Tibial artery (tissue), 4 donors: Measurements from ENCODE around the gene C9orf72.

Experiments used
- DNase-seq, 2 donors: peaks; one replicate each; pipeline ENCODE4 v3.0.0-alpha.2; 2019
- H3K27ac ChIP-seq, 2 donors: fragments of 200-600 bp; sonication (generic) in 1 of 2; 1 replicate in 1 of 2; 2 replicates in 1 of 2; pipeline ENCODE4 v1.5.1; 2018 to 2019; ENCODE audit warnings: mild to moderate bottlenecking in 1 of 2
- H3K27me3 ChIP-seq, 2 donors: fragments of 200-600 bp; sonication (generic) in 1 of 2; one replicate each; pipeline versions ENCODE4 v1.5.1 to v1.6.0; 2016 to 2019
- H3K36me3 ChIP-seq, 3 donors: fragments of 200-600 bp; sonication (generic) in 2 of 3; one replicate each; pipeline ENCODE4 v1.5.1; 2016 to 2019; ENCODE audit warnings: mild to moderate bottlenecking in 2 of 3
- H3K4me1 ChIP-seq, 4 donors: fragments of 200-600 bp; sonication (generic) in 2 of 4; 1 replicate in 3 of 4; 2 replicates in 1 of 4; pipeline ENCODE4 v1.5.1; 2016 to 2019
- H3K4me3 ChIP-seq, 2 donors: fragments of 200-600 bp; sonication (generic) in 1 of 2; 1 replicate in 1 of 2; 2 replicates in 1 of 2; pipeline ENCODE4 v1.5.1; 2018 to 2019; ENCODE audit warnings: mild to moderate bottlenecking in 2 of 2
- H3K9me3 ChIP-seq, 3 donors: fragments of 200-600 bp; sonication (generic) in 1 of 3; one replicate each; pipeline ENCODE4 v1.5.1; 2016 to 2019
- CTCF ChIP-seq, 2 experiments: fragments of 200-600 bp in 1 of 2; fragments of 450-650 bp in 1 of 2; IDR thresholded peaks; one replicate each; pipeline ENCODE4 v1.5.1; 2017 to 2019; ENCODE audit warnings: antibody characterized with exemption in 2 of 2, mild to moderate bottlenecking in 1 of 2, moderate library complexity in 1 of 2
- intact Hi-C: fragments of 100-400 bp; cut with DNase I; formaldehyde crosslinking; loops from one replicate; pipeline ENCODE4 v1.15.0; 2023; ENCODE audit warnings: low total_unique reads

Gene C9orf72

DNA sequence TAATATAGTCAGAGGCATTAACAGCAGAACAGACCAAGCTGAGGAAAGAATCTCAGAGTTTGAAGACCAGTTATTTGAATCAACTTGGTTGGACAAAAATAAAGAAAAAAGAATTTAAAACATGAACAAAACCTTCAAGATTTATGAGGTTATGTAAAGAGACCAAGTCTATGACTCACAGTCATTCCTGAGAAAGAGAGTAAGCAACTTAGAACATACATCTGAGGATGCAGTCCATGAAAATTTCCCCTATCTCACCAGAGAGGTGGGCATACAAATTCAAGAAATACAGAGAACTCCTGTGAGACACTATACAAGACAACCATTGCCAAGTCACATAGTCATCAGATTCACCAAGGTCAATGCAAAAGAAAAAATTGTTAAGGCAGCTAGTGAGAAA is 17.4 kb upstream of the C9orf72 start:
- no peaks in the 10 kb centered on the region for H3K27me3 ChIP-seq
- DNase-seq = no peak
- no peaks in the 10 kb centered on the region for H3K4me1 ChIP-seq
- no peak overlapping the region for H3K4me3 ChIP-seq
- intact Hi-C loops = no loop called here
- H3K9me3 ChIP-seq = no peaks in the 10 kb centered on the region
- no peaks in the 10 kb centered on the region for H3K36me3 ChIP-seq
- no peak overlapping the region for H3K27ac ChIP-seq
- no peak for TF ChIP-seq CTCF (IDR thresholded peaks at IDR 0.05)

DNA sequence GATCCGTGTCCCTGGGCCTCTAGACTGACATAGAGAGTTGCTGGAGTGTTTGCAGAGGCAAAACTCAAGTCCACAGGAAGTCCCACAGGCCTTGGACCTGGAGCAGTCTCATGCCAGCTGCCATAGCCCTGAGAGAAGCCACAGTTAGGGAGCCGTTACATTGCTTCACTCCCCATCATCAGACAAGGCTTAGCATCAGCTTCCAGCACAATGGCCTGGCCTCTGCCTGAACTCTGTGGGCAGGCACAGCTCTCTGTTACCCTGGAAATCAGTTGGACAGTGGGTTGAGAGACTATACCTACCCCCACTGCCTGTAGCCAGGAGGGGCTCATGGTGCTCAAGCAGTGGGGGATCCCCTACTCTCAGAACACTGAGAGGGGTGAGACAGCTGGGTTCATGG is 16.2 kb upstream of the C9orf72 start:
- H3K36me3 ChIP-seq = no peaks in the 10 kb centered on the region
- TF ChIP-seq CTCF (IDR thresholded peaks at IDR 0.05) = no peak
- no peaks in the 10 kb centered on the region for H3K27me3 ChIP-seq
- H3K9me3 ChIP-seq = no peaks in the 10 kb centered on the region
- no peak overlapping the region for H3K27ac ChIP-seq
- H3K4me1 ChIP-seq = no peaks in the 10 kb centered on the region
- DNase-seq = no peak
- intact Hi-C loops = no loop called here
- no peak overlapping the region for H3K4me3 ChIP-seq

DNA sequence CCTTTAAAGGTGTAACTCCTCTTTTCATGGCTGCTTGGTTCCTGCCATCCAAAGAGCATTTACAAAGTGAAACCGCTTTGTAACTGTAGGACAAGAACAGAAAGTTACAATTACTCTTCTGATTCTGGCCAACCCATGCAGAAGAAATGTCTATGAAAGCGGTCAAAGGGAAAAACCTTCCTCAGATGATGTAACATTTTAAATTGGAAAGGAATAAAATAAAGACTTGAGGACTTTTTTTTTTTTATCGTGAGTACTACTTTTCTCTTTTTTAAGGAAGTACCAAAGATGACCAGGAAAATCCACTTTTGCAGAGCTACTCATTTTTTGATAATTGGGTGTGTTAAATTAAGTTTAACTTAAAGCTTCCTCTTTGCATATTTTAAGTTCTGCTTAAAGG is 13.0 kb upstream of the C9orf72 start:
- Histone ChIP-seq H3K27me3 (no peaks in the 10 kb centered on the region), H3K9me3 (no peaks in the 10 kb centered on the region), H3K4me1 (no peaks in the 10 kb centered on the region), H3K36me3 (no peaks in the 10 kb centered on the region), H3K27ac (no peak overlapping the region), H3K4me3 (no peak overlapping the region)
- TF ChIP-seq CTCF (IDR thresholded peaks at IDR 0.05) = no peak
- intact Hi-C loops = no loop called here
- no peak for DNase-seq

- H3K27me3 ChIP-seq = no peaks in the 10 kb centered on the region
- H3K27ac ChIP-seq = no peak overlapping the region
- H3K36me3 ChIP-seq = no peaks in the 10 kb centered on the region
- no peak overlapping the region for H3K4me3 ChIP-seq
- no peak for TF ChIP-seq CTCF (IDR thresholded peaks at IDR 0.05)
- intact Hi-C loops = no loop called here
- no peaks in the 10 kb centered on the region for H3K4me1 ChIP-seq
- DNase-seq = no peak
- no peaks in the 10 kb centered on the region for H3K9me3 ChIP-seq
Observed at GRCh38 chr9:27584931-27585330, 11.7 kb upstream of the C9orf72 start.

DNA sequence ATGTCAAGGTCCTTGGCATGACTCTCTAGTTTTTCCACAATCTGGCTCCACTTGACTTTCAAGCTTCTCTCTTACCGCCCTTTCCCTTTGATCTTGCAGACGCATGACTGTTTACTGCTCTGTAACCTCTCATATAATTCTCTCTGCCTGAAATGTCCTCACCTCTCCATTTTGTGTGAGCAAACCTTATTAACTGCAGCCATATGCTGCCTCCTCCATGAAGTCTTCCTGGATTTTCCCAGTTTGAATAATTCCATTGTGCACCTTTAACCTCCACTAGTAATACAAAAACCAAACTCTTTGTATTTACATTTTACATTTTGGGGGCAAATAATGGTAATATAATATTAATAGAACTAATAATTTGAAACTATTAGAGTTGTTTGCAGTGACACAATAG is 9.5 kb upstream of the C9orf72 start:
- DNase-seq = no peak
- no peaks in the 10 kb centered on the region for H3K36me3 ChIP-seq
- H3K27me3 ChIP-seq = no peaks in the 10 kb centered on the region
- TF ChIP-seq CTCF (IDR thresholded peaks at IDR 0.05) = no peak
- no peak overlapping the region for H3K27ac ChIP-seq
- intact Hi-C loops = no loop called here
- no peak overlapping the region for H3K4me3 ChIP-seq
- H3K4me1 ChIP-seq = no peaks in the 10 kb centered on the region
- no peaks in the 10 kb centered on the region for H3K9me3 ChIP-seq

- Histone ChIP-seq H3K27ac (no peak overlapping the region), H3K27me3 (no peaks in the 10 kb centered on the region), H3K4me1 (no peaks in the 10 kb centered on the region), H3K36me3 (no peaks in the 10 kb centered on the region), H3K9me3 (no peaks in the 10 kb centered on the region), H3K4me3 (no peak overlapping the region)
- intact Hi-C loops = no loop called here
- TF ChIP-seq CTCF (IDR thresholded peaks at IDR 0.05) = no peak
- DNase-seq = no peak
Observed at GRCh38 chr9:27581826-27582225, 8.5 kb upstream of the C9orf72 start.
